ENCODE results near the gene ZBED5. TPM values are rescaled to one million over a fixed set of nuclear protein-coding genes. Genes with fewer than 3 reads are reported as not detected.

The ZBED5 gene
- total and polyA plus RNA-seq, 2 of the 4 experiments (the other 2 are of a cell fraction) = 28.2 to 30.8 TPM

- in situ Hi-C loops (cut with MboI; ENCODE audit: low sequenced_read_pairs) = no loop called here
- Histone ChIP-seq H3K56ac (ENCODE audit: extremely low read depth, insufficient read depth, low read length) (peak overlapping the region; percentile 97), H4K91ac (ENCODE audit: insufficient read depth, low read depth, low read length) (peak overlapping the region; percentile 96), H2AK9ac (replicated peaks; ENCODE audit: low read depth, low read length, poor library complexity) (peak overlapping the region; percentile 100), H3K9me1 (ENCODE audit: insufficient read depth, low read length) (no peaks in the 10 kb centered on the region), H3K27ac (ENCODE audit: insufficient read depth, low read length) (peak overlapping the region; percentile 99), H3K14ac (replicated peaks; ENCODE audit: low read depth, low read length) (peak overlapping the region; percentile 100), H3K18ac (ENCODE audit: low read depth, low read length) (peak overlapping the region; percentile 91), H2BK20ac (ENCODE audit: low read depth, low read length) (no peak overlapping the region), H3K4me1 (ENCODE audit: control insufficient read depth, insufficient read depth, low read length) (peaks cover 4% of the 10 kb centered on the region), H2BK120ac (ENCODE audit: low read depth, low read length) (peak overlapping the region; percentile 70), H3K79me1 (ENCODE audit: low read depth in 1 of 2, low read length in 2 of 2) (peaks cover 16 to 40% of the 10 kb centered on the region in 2 experiments), H4K5ac (ENCODE audit: low read depth, low read length) (peak overlapping the region; percentile 93), H4K20me1 (ENCODE audit: insufficient read depth, low read length) (peaks cover 54% of the 10 kb centered on the region), H3K4ac (ENCODE audit: low read depth, low read length) (peak overlapping the region; percentile 100), H2BK15ac (ENCODE audit: low read depth, low read length) (0 out of 3 replicates have a peak overlapping the region, but pooled peaks have one; percentile 27), H2AK5ac (ENCODE audit: low read depth, low read length) (peak overlapping the region; percentile 99), H2BK5ac (ENCODE audit: low read depth, low read length, poor library complexity, severe bottlenecking) (peak overlapping the region; percentile 98), H3K27me3 (ENCODE audit: control insufficient read depth, insufficient read depth, low read length) (no peaks in the 10 kb centered on the region), H3K36me3 (ENCODE audit: control insufficient read depth, insufficient read depth, low read length) (peaks cover 32% of the 10 kb centered on the region), H3K4me3 (ENCODE audit: insufficient read depth, low read depth, low read length) (peak overlapping the region; percentile 96), H3K9ac (ENCODE audit: low read depth, low read length) (peak overlapping the region; percentile 100), H3K23ac (ENCODE audit: low read depth, low read length) (peak overlapping the region; percentile 99), H3K4me2 (ENCODE audit: low read depth, low read length) (peak overlapping the region; percentile 10; the same call in 1 of the 2 replicates), H3K9me3 (ENCODE audit: control insufficient read depth, insufficient read depth, low read length) (no peaks in the 10 kb centered on the region), H2AFZ (replicated peaks; ENCODE audit: low read length, poor library complexity) (peak overlapping the region; percentile 88), H4K8ac (ENCODE audit: low read depth in 2 of 2, low read length in 2 of 2) (peak overlapping the region; percentile 95 to 97)
- DNase-seq (no peak), ATAC-seq (ENCODE audit: low read depth) (no peak; the same call in 1 of the 2 replicates)
- TF ChIP-seq RCOR1 (IDR thresholded peaks at IDR 0.05; ENCODE audit: insufficient replicate concordance, low read length) (no peak), RAD21 (IDR thresholded peaks at IDR 0.05; ENCODE audit: low read length) (no peak), CHD1 (IDR thresholded peaks at IDR 0.05; ENCODE audit: low read depth, low read length) (peak; percentile 75; the same call in 1 of the 2 replicates), MXI1 (IDR thresholded peaks at IDR 0.05; ENCODE audit: borderline replicate concordance, low read depth, low read length) (no peak)
- intact Hi-C loops (cut with micrococcal nuclease) = loop anchor here (1.0 to 5.0 kb wide), 3 partner anchors 91 to 214 kb away; no protein-coding TSS in a partner anchor
- dilution Hi-C loops (cut with HindIII; ENCODE audit: low sequenced_read_pairs, unreplicated experiment) = no loop called here
- no TSS peak for BruUV-seq (replicated peaks)
- POLR2A ChIA-PET (ENCODE audit: unreplicated experiment) = interaction anchor here (0.6 to 1.8 kb wide), 7 partner anchors 30 to 122 kb away, joined by 3 to 11 read pairs (median 5); partner anchors contain the start of gene ZBED5
- CTCF ChIA-PET = interaction anchor here (0.6 to 1.1 kb wide), 2 partner anchors 38 to 39 kb away, joined by 3 read pairs; no protein-coding TSS in a partner anchor
- 0% methylated on average over 19 of the region's 36 CpGs; no CpG with 5 or more reads in 1 of the 2 experiments for WGBS, 2 experiments (ENCODE audit: extremely low coverage in 2 of 2, insufficient read length in 1 of 2)
Observed at GRCh38 chr11:10808235-10808552, 49.7 kb downstream of the ZBED5 start.
